ENCODE data around the gene SLC30A2. TPM values are rescaled to one million over a fixed set of nuclear protein-coding genes. Genes with fewer than 3 reads are reported as not detected.
A peak's percentile ranks its signal among the peaks of the same experiment; 100 is the strongest.

The SLC30A2 gene
- total and polyA plus RNA-seq, 9 of the 15 experiments (the other 6 are each of a cell fraction or from before 2014, with no cell fraction given): 0.01 to 0.18 (median 0.06) TPM; not detected in 3

DNA sequence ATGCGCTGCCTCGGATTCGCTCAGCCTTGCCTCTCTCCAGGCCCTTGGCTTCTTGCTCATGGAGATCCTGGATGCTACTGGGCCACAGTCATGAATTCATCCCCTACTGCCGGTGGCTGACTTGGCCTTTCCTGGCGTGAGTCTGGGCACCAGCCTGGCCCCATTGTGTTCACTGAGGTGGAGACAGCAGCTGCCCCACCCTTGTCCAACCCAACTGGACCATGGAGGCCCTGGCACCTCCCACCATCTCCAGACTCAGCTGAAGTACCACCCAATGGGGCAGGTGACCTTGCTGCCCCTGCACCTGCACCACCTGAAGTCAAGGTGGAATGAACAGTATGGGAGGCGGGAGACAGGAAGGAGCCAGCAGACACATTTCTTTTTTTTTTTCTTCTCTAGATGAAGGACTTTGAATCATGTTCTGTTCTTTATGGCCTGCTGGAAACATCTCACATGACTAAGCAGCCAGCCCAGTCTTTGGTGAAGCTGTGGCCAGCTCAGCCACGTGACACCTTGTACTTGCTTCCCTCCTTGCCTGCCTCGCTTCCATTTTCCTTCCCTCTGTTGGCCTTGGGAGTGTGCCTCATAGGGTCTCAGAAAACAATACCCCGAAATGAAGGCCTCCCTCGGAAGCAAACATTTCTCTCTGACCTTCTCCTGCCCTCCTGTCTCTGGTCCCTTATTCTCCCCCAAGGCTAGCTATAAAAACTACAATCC, 3.8 kb upstream of the SLC30A2 start (continued):
- TF ChIP-seq, protein P1, sequence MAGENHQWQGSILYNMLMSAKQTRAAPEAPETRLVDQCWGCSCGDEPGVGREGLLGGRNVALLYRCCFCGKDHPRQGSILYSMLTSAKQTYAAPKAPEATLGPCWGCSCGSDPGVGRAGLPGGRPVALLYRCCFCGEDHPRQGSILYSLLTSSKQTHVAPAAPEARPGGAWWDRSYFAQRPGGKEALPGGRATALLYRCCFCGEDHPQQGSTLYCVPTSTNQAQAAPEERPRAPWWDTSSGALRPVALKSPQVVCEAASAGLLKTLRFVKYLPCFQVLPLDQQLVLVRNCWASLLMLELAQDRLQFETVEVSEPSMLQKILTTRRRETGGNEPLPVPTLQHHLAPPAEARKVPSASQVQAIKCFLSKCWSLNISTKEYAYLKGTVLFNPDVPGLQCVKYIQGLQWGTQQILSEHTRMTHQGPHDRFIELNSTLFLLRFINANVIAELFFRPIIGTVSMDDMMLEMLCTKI (IDR thresholded peaks at IDR 0.05; ENCODE audit: partially characterized antibody): no peak
- no peak for TF ChIP-seq SAFB (IDR thresholded peaks at IDR 0.05; ENCODE audit: borderline replicate concordance, low read depth, low read length)
- no peak for TF ChIP-seq C11orf30 (IDR thresholded peaks at IDR 0.05; ENCODE audit: low read depth)
- peak; percentile 80 for TF ChIP-seq TOE1 (IDR thresholded peaks at IDR 0.05; ENCODE audit: borderline replicate concordance)
- TF ChIP-seq TOE1 (CRISPR knock-in tag; IDR thresholded peaks at IDR 0.05; ENCODE audit: borderline replicate concordance, low read depth): no peak
- TF ChIP-seq ZNF584 (CRISPR knock-in tag; IDR thresholded peaks at IDR 0.05; ENCODE audit: low read depth): peak; percentile 93
- 0 out of 2 replicates have a peak, but pooled peaks have one; percentile 68 for TF ChIP-seq ZNF75A (CRISPR knock-in tag; IDR thresholded peaks at IDR 0.05)
- no peak for TF ChIP-seq RBM34 (IDR thresholded peaks at IDR 0.05; ENCODE audit: borderline replicate concordance, insufficient read depth, low read length)
- TF ChIP-seq ZNF41 (CRISPR knock-in tag; conservative IDR thresholded peaks at IDR 0.05): peak; percentile 91
- TF ChIP-seq, protein P2, sequence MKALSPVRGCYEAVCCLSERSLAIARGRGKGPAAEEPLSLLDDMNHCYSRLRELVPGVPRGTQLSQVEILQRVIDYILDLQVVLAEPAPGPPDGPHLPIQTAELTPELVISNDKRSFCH (CRISPR knock-in tag; IDR thresholded peaks at IDR 0.05): no peak
- TF ChIP-seq, protein P2 (tag; IDR thresholded peaks at IDR 0.05): peak; percentile 58; the same call in 1 of the 2 replicates
- TF ChIP-seq NCOA4 (IDR thresholded peaks at IDR 0.05; ENCODE audit: partially characterized antibody): no peak
- TF ChIP-seq HNRNPH1 (optimal IDR thresholded peaks at IDR 0.05; ENCODE audit: low read depth, low read length): no peak
- TF ChIP-seq ZNF79 (CRISPR knock-in tag; IDR thresholded peaks at IDR 0.05; ENCODE audit: low read depth): peak; percentile 90
- no peak for TF ChIP-seq PHF21A (IDR thresholded peaks at IDR 0.05; ENCODE audit: borderline replicate concordance, low read depth)
- no peak for TF ChIP-seq MEIS2 (IDR thresholded peaks at IDR 0.05; ENCODE audit: partially characterized antibody)
- no peak for TF ChIP-seq POLR2A (conservative IDR thresholded peaks at IDR 0.05)
- no peak for TF ChIP-seq ARID2 (IDR thresholded peaks at IDR 0.05)
- TF ChIP-seq ZNF232 (CRISPR knock-in tag; IDR thresholded peaks at IDR 0.05): no peak
- TF ChIP-seq MYC (IDR thresholded peaks at IDR 0.05; ENCODE audit: low read depth, low read length): 0 out of 2 replicates have a peak, but pooled peaks have one; percentile 17
- TF ChIP-seq MYC (CRISPR knock-in tag; IDR thresholded peaks at IDR 0.05; ENCODE audit: borderline replicate concordance, low read depth): peak; percentile 83; the same call in 1 of the 2 replicates
- TF ChIP-seq SNIP1 (IDR thresholded peaks at IDR 0.05; ENCODE audit: low read depth): no peak
- TF ChIP-seq SMARCA5 (IDR thresholded peaks at IDR 0.05): no peak
- TF ChIP-seq, protein P3, sequence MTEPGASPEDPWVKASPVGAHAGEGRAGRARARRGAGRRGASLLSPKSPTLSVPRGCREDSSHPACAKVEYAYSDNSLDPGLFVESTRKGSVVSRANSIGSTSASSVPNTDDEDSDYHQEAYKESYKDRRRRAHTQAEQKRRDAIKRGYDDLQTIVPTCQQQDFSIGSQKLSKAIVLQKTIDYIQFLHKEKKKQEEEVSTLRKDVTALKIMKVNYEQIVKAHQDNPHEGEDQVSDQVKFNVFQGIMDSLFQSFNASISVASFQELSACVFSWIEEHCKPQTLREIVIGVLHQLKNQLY (CRISPR knock-in tag; conservative IDR thresholded peaks at IDR 0.05): no peak
- TF ChIP-seq TSC22D4 (tag; IDR thresholded peaks at IDR 0.05): no peak
- TF ChIP-seq L3MBTL2 (IDR thresholded peaks at IDR 0.05): peak; percentile 82
- no peak for TF ChIP-seq ZBTB7A (IDR thresholded peaks at IDR 0.05; ENCODE audit: borderline replicate concordance, control insufficient read depth, low read depth, low read length)
- no peak for TF ChIP-seq XRCC5 (IDR thresholded peaks at IDR 0.05; ENCODE audit: low read depth, low read length)
